Esophagus muscularis mucosa (tissue), 4 donors: ENCODE measurements around the gene SRA1.

Experiments
- EP300 ChIP-seq: sonication (generic); formaldehyde crosslinking; IDR thresholded peaks from one replicate; pipeline ENCODE4 v1.6.1; 2017; ENCODE audit warnings: antibody characterized with exemption
- POLR2A ChIP-seq: fragments of 450-650 bp; IDR thresholded peaks from one replicate; pipeline ENCODE4 v1.6.1; 2017; ENCODE audit warnings: antibody characterized with exemption, moderate library complexity, mild to moderate bottlenecking, low read depth
- POLR2AphosphoS5 ChIP-seq, 2 donors: sonication (generic); formaldehyde crosslinking; IDR thresholded peaks; one replicate each; pipeline ENCODE4 v1.6.1; 2017; ENCODE audit warnings: antibody characterized with exemption in 2 of 2
- TF ChIP-seq, protein P1 (sequence below), 3 experiments: fragments of 200-600 bp in 2 of 3; fragments of 450-650 bp in 1 of 3; sonication (generic) in 2 of 3; IDR thresholded peaks; one replicate each; pipeline ENCODE4 v1.5.1; 2017 to 2019; ENCODE audit warnings: antibody characterized with exemption in 3 of 3, mild to moderate bottlenecking in 2 of 3, moderate library complexity in 1 of 3

DNA sequence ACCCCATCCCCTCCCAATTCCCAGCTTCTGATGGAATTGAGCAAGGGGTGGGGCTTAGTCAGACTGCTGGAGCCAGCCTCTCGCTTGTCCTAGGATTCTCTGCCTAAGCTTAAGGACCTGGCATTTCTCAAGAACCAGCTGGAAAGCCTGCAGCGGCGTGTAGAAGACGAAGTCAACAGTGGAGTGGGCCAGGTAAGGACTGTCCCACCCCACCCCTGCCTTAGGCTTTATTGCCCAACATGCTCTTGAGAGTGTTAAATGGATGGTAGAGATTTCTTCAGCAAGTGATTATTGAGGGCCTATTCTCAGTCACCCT is 8.5 kb upstream of the SRA1 start:
- TF ChIP-seq EP300 (no peak), POLR2A (no peak), POLR2AphosphoS5 (IDR thresholded peaks at IDR 0.05) (no peak)
- TF ChIP-seq, protein P1, sequence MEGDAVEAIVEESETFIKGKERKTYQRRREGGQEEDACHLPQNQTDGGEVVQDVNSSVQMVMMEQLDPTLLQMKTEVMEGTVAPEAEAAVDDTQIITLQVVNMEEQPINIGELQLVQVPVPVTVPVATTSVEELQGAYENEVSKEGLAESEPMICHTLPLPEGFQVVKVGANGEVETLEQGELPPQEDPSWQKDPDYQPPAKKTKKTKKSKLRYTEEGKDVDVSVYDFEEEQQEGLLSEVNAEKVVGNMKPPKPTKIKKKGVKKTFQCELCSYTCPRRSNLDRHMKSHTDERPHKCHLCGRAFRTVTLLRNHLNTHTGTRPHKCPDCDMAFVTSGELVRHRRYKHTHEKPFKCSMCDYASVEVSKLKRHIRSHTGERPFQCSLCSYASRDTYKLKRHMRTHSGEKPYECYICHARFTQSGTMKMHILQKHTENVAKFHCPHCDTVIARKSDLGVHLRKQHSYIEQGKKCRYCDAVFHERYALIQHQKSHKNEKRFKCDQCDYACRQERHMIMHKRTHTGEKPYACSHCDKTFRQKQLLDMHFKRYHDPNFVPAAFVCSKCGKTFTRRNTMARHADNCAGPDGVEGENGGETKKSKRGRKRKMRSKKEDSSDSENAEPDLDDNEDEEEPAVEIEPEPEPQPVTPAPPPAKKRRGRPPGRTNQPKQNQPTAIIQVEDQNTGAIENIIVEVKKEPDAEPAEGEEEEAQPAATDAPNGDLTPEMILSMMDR (IDR thresholded peaks at IDR 0.05), result no peak
